ENCODE data around the gene LCOR.

DNA sequence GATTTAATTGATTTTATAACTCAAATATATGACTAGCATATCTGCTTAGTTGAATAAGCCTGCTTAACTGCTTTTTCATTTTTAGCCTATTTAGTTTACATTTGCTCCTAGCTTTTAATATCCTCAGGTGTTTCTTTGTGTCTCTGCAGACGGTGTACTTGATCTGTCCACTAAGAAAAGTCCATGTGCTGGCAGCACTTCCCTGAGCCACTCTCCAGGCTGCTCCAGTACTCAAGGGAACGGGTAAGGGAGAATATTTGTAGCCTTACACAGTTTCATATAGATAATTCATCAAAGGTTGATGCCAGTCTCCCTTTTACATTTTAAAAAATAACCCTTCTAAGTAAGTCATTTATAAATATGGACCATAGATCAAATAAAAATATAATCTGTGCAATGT is 119.9 kb downstream of the LCOR start:
- TF ChIP-seq, protein P1, sequence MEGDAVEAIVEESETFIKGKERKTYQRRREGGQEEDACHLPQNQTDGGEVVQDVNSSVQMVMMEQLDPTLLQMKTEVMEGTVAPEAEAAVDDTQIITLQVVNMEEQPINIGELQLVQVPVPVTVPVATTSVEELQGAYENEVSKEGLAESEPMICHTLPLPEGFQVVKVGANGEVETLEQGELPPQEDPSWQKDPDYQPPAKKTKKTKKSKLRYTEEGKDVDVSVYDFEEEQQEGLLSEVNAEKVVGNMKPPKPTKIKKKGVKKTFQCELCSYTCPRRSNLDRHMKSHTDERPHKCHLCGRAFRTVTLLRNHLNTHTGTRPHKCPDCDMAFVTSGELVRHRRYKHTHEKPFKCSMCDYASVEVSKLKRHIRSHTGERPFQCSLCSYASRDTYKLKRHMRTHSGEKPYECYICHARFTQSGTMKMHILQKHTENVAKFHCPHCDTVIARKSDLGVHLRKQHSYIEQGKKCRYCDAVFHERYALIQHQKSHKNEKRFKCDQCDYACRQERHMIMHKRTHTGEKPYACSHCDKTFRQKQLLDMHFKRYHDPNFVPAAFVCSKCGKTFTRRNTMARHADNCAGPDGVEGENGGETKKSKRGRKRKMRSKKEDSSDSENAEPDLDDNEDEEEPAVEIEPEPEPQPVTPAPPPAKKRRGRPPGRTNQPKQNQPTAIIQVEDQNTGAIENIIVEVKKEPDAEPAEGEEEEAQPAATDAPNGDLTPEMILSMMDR (IDR thresholded peaks at IDR 0.05): no peak
- TF ChIP-seq POLR2A (IDR thresholded peaks at IDR 0.05): no peak
